NCI-H2107 treated with DMSO at 0.1 percent for 48 hours (cell line): Measurements from ENCODE around the gene NUCB2.

Experiments
- DNase-seq: peaks from one replicate; lab custom pipeline; 2025; ENCODE audit not compliant: unreplicated experiment; lab: John Stamatoyannopoulos, UW

Gene NUCB2

DNA sequence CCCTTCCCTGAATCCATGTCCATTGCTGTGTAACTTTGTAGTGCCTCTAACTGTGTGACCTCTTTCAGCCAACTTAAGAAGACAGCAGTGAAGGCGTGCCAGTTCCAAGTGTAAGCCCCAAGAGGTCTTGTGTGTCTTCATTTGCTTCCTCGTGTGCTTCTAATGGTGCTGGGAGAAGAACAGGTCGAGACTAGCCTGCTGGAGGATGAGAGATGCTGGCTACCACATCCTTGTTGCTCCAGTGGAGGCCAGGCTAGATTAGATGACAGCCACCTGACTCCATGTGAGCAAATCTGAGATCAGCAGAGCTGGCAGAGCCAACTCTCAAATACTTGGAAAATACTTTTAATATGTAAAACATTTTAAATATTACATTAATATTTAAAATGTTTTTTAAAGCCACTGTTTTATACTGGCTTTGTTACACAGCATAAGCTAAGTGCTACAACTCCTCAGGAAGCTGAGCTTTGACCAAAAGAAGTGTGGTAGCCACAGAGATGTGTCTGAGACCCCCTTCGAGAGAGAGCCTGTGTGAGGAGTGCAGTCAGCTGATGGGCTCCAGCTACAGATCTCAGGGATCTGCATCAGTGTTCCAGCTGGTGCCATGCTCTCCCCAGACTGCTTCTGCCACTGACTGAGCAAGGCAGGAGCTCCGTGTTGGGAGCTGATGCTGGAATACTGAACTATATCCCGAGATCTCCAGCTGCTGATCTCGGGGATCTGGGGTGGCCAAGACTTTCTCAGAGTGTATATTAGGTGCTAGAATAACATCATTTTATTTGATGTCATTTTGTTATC lies 103.0 kb downstream of the NUCB2 start:
- DNase-seq = no peak

- DNase-seq = no peak
Observed at GRCh38 chr11:17381156-17381555, 104.6 kb downstream of the NUCB2 start.
